Hepatocyte (in vitro differentiated cells): Measurements from ENCODE around the gene MUC20.
"Not testable (repeated sequence)": the region's sequence is repeated elsewhere in the genome, so short reads cannot be mapped to it uniquely, and the experiment has no call there.

Experiments
- CTCF ChIP-seq: fragments of 200-600 bp; sonication (generic); IDR thresholded peaks from 2 replicates; pipeline ENCODE4 v1.5.1; 2016; ENCODE audit warnings: antibody characterized with exemption, mild to moderate bottlenecking; ENCODE audit not compliant: poor library complexity
- EZH2 ChIP-seq: fragments of 200-600 bp; sonication (generic); IDR thresholded peaks from 2 replicates; pipeline ENCODE4 v1.6.1; 2016; ENCODE audit warnings: antibody characterized with exemption, mild to moderate bottlenecking, borderline replicate concordance
- EZH2phosphoT487 ChIP-seq: fragments of 200-600 bp; sonication (generic); IDR thresholded peaks from one replicate; pipeline ENCODE4 v1.6.1; 2018; ENCODE audit warnings: antibody characterized with exemption, mild to moderate bottlenecking, low read depth, moderate library complexity; ENCODE audit not compliant: unreplicated experiment, severe bottlenecking

- not testable (repeated sequence) for TF ChIP-seq CTCF, EZH2phosphoT487, EZH2
These were observed 39.2 kb upstream of the MUC20 start for GRCh38 chr3:195681458-195682103.
